RWPE1 (cell line): ENCODE results near the gene CNDP2.
"Not testable (repeated sequence)": the region's sequence is repeated elsewhere in the genome, so short reads cannot be mapped to it uniquely, and the experiment has no call there.

Experiments used
- CTCF ChIA-PET: fragments of 350-600 bp; sonication (Branson Sonifier 250); formaldehyde crosslinking; extraction: SDS; loops from one replicate; lab custom pipeline; 2021; lab: Yijun Ruan, JAX
- POLR2A ChIA-PET: fragments of 400-600 bp; formaldehyde crosslinking; extraction: SDS; loops from one replicate; lab custom pipeline; 2020; ENCODE audit warnings: antibody characterized with exemption; ENCODE audit not compliant: low non-redundant PET; lab: Yijun Ruan, JAX
- DNase-seq: peaks from one replicate; pipeline ENCODE4 v3.0.0; 2012; ENCODE audit warnings: low spot score
- H3K27ac ChIP-seq: fragments of 450-650 bp; 2 replicates; pipeline ENCODE4 v1.5.1; 2017
- CTCF ChIP-seq: fragments of 450-650 bp; conservative IDR thresholded peaks from 2 replicates; pipeline ENCODE4 v1.5.1; 2017; ENCODE audit warnings: low read depth, mild to moderate bottlenecking

CNDP2 gene

GRCh38 chr18:74524097-74524496 is 27.9 kb downstream of the CNDP2 start:
- no peak overlapping the region for H3K27ac ChIP-seq
- TF ChIP-seq CTCF = no peak
- POLR2A ChIA-PET = no interaction called here
- CTCF ChIA-PET = no interaction called here
- no peak for DNase-seq

GRCh38 chr18:74524915-74525314 is 28.8 kb downstream of the CNDP2 start:
- H3K27ac ChIP-seq, POLR2A ChIA-PET, DNase-seq: not testable (repeated sequence)
- CTCF ChIA-PET = interaction anchor here (0.7 kb wide), 1 partner anchor 10 kb away, joined by 5 read pairs; no protein-coding TSS in a partner anchor

GRCh38 chr18:74525741-74526140 is 29.6 kb downstream of the CNDP2 start:
- no peak for DNase-seq
- TF ChIP-seq CTCF = no peak
- H3K27ac ChIP-seq = no peak overlapping the region
- POLR2A ChIA-PET = no interaction called here
- CTCF ChIA-PET = interaction anchor here (0.7 kb wide), 1 partner anchor 73 kb away, joined by 3 read pairs; no protein-coding TSS in a partner anchor

GRCh38 chr18:74526488-74526887 is 30.3 kb downstream of the CNDP2 start:
- no peak overlapping the region for H3K27ac ChIP-seq
- no peak for TF ChIP-seq CTCF
- DNase-seq = no peak
- CTCF ChIA-PET = no interaction called here
- POLR2A ChIA-PET = no interaction called here

- CTCF ChIA-PET = no interaction called here
Observed at GRCh38 chr18:74528478-74528877, 32.3 kb downstream of the CNDP2 start.

GRCh38 chr18:74528913-74529312 is 32.8 kb downstream of the CNDP2 start:
- H3K27ac ChIP-seq = no peak overlapping the region
- POLR2A ChIA-PET = no interaction called here

More at GRCh38 chr18:74528478-74528877, 32.3 kb downstream of the CNDP2 start:
- no peak overlapping the region for H3K27ac ChIP-seq
- DNase-seq = no peak
- POLR2A ChIA-PET = no interaction called here
- no peak for TF ChIP-seq CTCF

More at GRCh38 chr18:74528913-74529312, 32.8 kb downstream of the CNDP2 start:
- DNase-seq = no peak
- TF ChIP-seq CTCF = no peak
- CTCF ChIA-PET = no interaction called here
